Measurements from ENCODE around the gene CERKL. TPM values are rescaled to one million over a fixed set of nuclear protein-coding genes. Genes with fewer than 3 reads are reported as not detected.
"Not testable (repeated sequence)": the region's sequence is repeated elsewhere in the genome, so short reads cannot be mapped to it uniquely, and the experiment has no call there.

The CERKL gene
- 0.08 TPM in 1 of 2 replicates, not detected in the other for total RNA-seq (2014; rRNA removed; shearing (Covaris generic))
- not detected in 2 replicates for polyA plus RNA-seq (2015; cell fraction: cytosol; rRNA removed)
- polyA plus RNA-seq (2015; cell fraction: nucleus; rRNA removed) = 0.19 TPM in 1 of 2 replicates, not detected in the other

- in situ Hi-C loops (cut with HindIII; ENCODE audit: low pct_unique_long_range_greater_than_20kb, low sequenced_read_pairs) = no loop called here
- DNase-seq (ENCODE audit: low read depth, low spot score) = no peak
Observed at GRCh38 chr2:181656450-181657291, at the start of gene CERKL. CERKL (minus strand) TSS chr2:181657105; CDS start chr2:181657006, 99 bp downstream.

GRCh38 chr2:181702519-181702918, 45.6 kb upstream of the CERKL start:
- in situ Hi-C loops (cut with HindIII; ENCODE audit: low pct_unique_long_range_greater_than_20kb, low sequenced_read_pairs); DNase-seq (ENCODE audit: low read depth, low spot score): not testable (repeated sequence)

- DNase-seq (ENCODE audit: low read depth, low spot score) = no peak
- in situ Hi-C loops (cut with HindIII; ENCODE audit: low pct_unique_long_range_greater_than_20kb, low sequenced_read_pairs) = no loop called here
Observed at GRCh38 chr2:181698223-181698622, 41.3 kb upstream of the CERKL start.

GRCh38 chr2:181697571-181697970, 40.7 kb upstream of the CERKL start:
- in situ Hi-C loops (cut with HindIII; ENCODE audit: low pct_unique_long_range_greater_than_20kb, low sequenced_read_pairs) = no loop called here
- no peak for DNase-seq (ENCODE audit: low read depth, low spot score)

- in situ Hi-C loops (cut with HindIII; ENCODE audit: low pct_unique_long_range_greater_than_20kb, low sequenced_read_pairs) = no loop called here
- DNase-seq (ENCODE audit: low read depth, low spot score) = no peak
Observed at GRCh38 chr2:181697126-181697525, 40.2 kb upstream of the CERKL start.

GRCh38 chr2:181694271-181694670, 37.4 kb upstream of the CERKL start:
- in situ Hi-C loops (cut with HindIII; ENCODE audit: low pct_unique_long_range_greater_than_20kb, low sequenced_read_pairs) = no loop called here
- no peak for DNase-seq (ENCODE audit: low read depth, low spot score)

- DNase-seq (ENCODE audit: low read depth, low spot score) = no peak
- in situ Hi-C loops (cut with HindIII; ENCODE audit: low pct_unique_long_range_greater_than_20kb, low sequenced_read_pairs) = no loop called here
Observed at GRCh38 chr2:181690860-181691259, 34.0 kb upstream of the CERKL start.

- DNase-seq (ENCODE audit: low read depth, low spot score) = no peak
- in situ Hi-C loops (cut with HindIII; ENCODE audit: low pct_unique_long_range_greater_than_20kb, low sequenced_read_pairs) = no loop called here
Observed at GRCh38 chr2:181686576-181687185, 29.8 kb upstream of the CERKL start.

GRCh38 chr2:181685150-181685688, 28.3 kb upstream of the CERKL start:
- in situ Hi-C loops (cut with HindIII; ENCODE audit: low pct_unique_long_range_greater_than_20kb, low sequenced_read_pairs) = no loop called here
- DNase-seq (ENCODE audit: low read depth, low spot score) = no peak

GRCh38 chr2:181684454-181685149, 27.7 kb upstream of the CERKL start:
- DNase-seq (ENCODE audit: low read depth, low spot score) = no peak
- in situ Hi-C loops (cut with HindIII; ENCODE audit: low pct_unique_long_range_greater_than_20kb, low sequenced_read_pairs) = no loop called here

- in situ Hi-C loops (cut with HindIII; ENCODE audit: low pct_unique_long_range_greater_than_20kb, low sequenced_read_pairs) = no loop called here
- DNase-seq (ENCODE audit: low read depth, low spot score) = no peak
Observed at GRCh38 chr2:181683518-181684453, 26.9 kb upstream of the CERKL start.

- in situ Hi-C loops (cut with HindIII; ENCODE audit: low pct_unique_long_range_greater_than_20kb, low sequenced_read_pairs) = no loop called here
- DNase-seq (ENCODE audit: low read depth, low spot score) = no peak
Observed at GRCh38 chr2:181682795-181683517, 26.1 kb upstream of the CERKL start.

- no peak for DNase-seq (ENCODE audit: low read depth, low spot score)
- in situ Hi-C loops (cut with HindIII; ENCODE audit: low pct_unique_long_range_greater_than_20kb, low sequenced_read_pairs) = no loop called here
Observed at GRCh38 chr2:181682026-181682789, 25.3 kb upstream of the CERKL start.

GRCh38 chr2:181680937-181681811, 24.3 kb upstream of the CERKL start:
- in situ Hi-C loops (cut with HindIII; ENCODE audit: low pct_unique_long_range_greater_than_20kb, low sequenced_read_pairs) = no loop called here

More at GRCh38 chr2:181680937-181681811, 24.3 kb upstream of the CERKL start:
- DNase-seq (ENCODE audit: low read depth, low spot score) = no peak

All from SK-MEL-5 (cell line).